ENCODE data around the gene SLC34A1. TPM values are rescaled to one million over a fixed set of nuclear protein-coding genes. Genes with fewer than 3 reads are reported as not detected.

The SLC34A1 gene
- total and polyA plus RNA-seq, 2 experiments from 2014 or later: not detected

GRCh38 chr5:177385720-177386119 is 1.5 kb downstream of the SLC34A1 start:
- H3K36me3 Mint-ChIP-seq (ENCODE audit: low read depth): no peaks in the 10 kb centered on the region; the same call in 2 of the 3 replicates
- no peak overlapping the region for H3K4me3 Mint-ChIP-seq
- H3K27me3 Mint-ChIP-seq (ENCODE audit: insufficient read depth, low read depth, poor library complexity): peaks cover 33% of the 10 kb centered on the region
- H3K27me3 ChIP-seq (ENCODE audit: insufficient read depth): peaks cover 18% of the 10 kb centered on the region; the same call in 1 of the 2 replicates
- no peak overlapping the region for H3K4me2 ChIP-seq
- peaks cover 30% of the 10 kb centered on the region for H3K4me1 Mint-ChIP-seq
- H3K9me3 Mint-ChIP-seq: no peaks in the 10 kb centered on the region
- H3K9me2 ChIP-seq (ENCODE audit: insufficient read depth): no peaks in the 10 kb centered on the region
- H3F3A ChIP-seq (replicated peaks; ENCODE audit: low read depth): 0 out of 2 replicates have a peak, but pooled peaks cover 8% of the 10 kb centered on the region
- H3K27ac ChIP-seq (ENCODE audit: low read depth): no peak overlapping the region
- H3K4me1 ChIP-seq (ENCODE audit: insufficient read depth): no peaks in the 10 kb centered on the region
- TF ChIP-seq CREB1 (CRISPR knock-in tag; IDR thresholded peaks at IDR 0.05; ENCODE audit: low read depth) (no peak), EZH2phosphoT487 (IDR thresholded peaks at IDR 0.05; ENCODE audit: unreplicated experiment) (no peak), ZNF462 (CRISPR knock-in tag; IDR thresholded peaks at IDR 0.05) (no peak), ETS1 (IDR thresholded peaks at IDR 0.05) (no peak), JUNB (IDR thresholded peaks at IDR 0.05; ENCODE audit: unreplicated experiment) (no peak), CTCF (conservative IDR thresholded peaks at IDR 0.05; ENCODE audit: low read depth in 2 of 2) (no peak), STAT1 (IDR thresholded peaks at IDR 0.05; ENCODE audit: unreplicated experiment) (no peak), REST (IDR thresholded peaks at IDR 0.05; ENCODE audit: unreplicated experiment) (no peak), ZNF331 (CRISPR knock-in tag; IDR thresholded peaks at IDR 0.05; ENCODE audit: low read depth) (no peak), ZNF114 (CRISPR knock-in tag; IDR thresholded peaks at IDR 0.05) (no peak)
- no peaks in the 10 kb centered on the region for H4K20me1 ChIP-seq (replicated peaks; ENCODE audit: insufficient read depth)
- H3K27ac Mint-ChIP-seq: no peak overlapping the region
- DNase-seq (ENCODE audit: low spot score) (no peak), ATAC-seq (no peak)
- H3K4me3 ChIP-seq: no peak overlapping the region
- H3K79me2 ChIP-seq (replicated peaks; ENCODE audit: insufficient read depth): no peaks in the 10 kb centered on the region
- no peak overlapping the region for H2AFZ ChIP-seq
- no peaks in the 10 kb centered on the region for H3K36me3 ChIP-seq (ENCODE audit: insufficient read depth)

Measured in GM23338 (cell line).